Mononuclear cell (primary cell): ENCODE results near the gene RSRC1. TPM values are rescaled to one million over a fixed set of nuclear protein-coding genes. Genes with fewer than 3 reads are reported as not detected.

Experiments
- H3K27me3 ChIP-seq: 2 replicates; pipeline ENCODE4 v1.6.0; 2011; ENCODE audit warnings: low read length, control low read depth; ENCODE audit not compliant: insufficient read depth
- H3K4me1 ChIP-seq: 2 replicates; pipeline ENCODE4 v1.5.1; 2011; ENCODE audit warnings: mild to moderate bottlenecking, low read length, control low read depth; ENCODE audit not compliant: insufficient read depth
- H3K4me3 ChIP-seq: 2 replicates; pipeline ENCODE4 v1.5.1; 2011; ENCODE audit warnings: mild to moderate bottlenecking, low read length, moderate library complexity
- H3K9me3 ChIP-seq: 2 replicates; pipeline ENCODE4 v1.5.1; 2011; ENCODE audit warnings: low read depth, mild to moderate bottlenecking, control low read depth, low read length
- total RNA-seq: library from RNA; depleted of rRNA; stranded (reverse); fragments of >200 nt; gene quantifications from one replicate; pipeline ENCODE4 v1.2.3, GENCODE V29; 2012

Gene RSRC1
- total RNA-seq, 1 donor: 36.1 TPM

- Histone ChIP-seq H3K9me3 (no peaks in the 10 kb centered on the region), H3K4me1 (no peaks in the 10 kb centered on the region), H3K4me3 (no peak overlapping the region), H3K27me3 (peaks cover 20% of the 10 kb centered on the region)
These were observed 455.2 kb downstream of the RSRC1 start for GRCh38 chr3:158565076-158565475.

GRCh38 chr3:158568784-158569183, 458.9 kb downstream of the RSRC1 start:
- Histone ChIP-seq H3K9me3 (no peaks in the 10 kb centered on the region), H3K4me3 (no peak overlapping the region), H3K4me1 (peaks cover 9% of the 10 kb centered on the region), H3K27me3 (peaks cover 33% of the 10 kb centered on the region)

- Histone ChIP-seq H3K4me3 (no peak overlapping the region), H3K4me1 (peaks cover 9% of the 10 kb centered on the region), H3K9me3 (no peaks in the 10 kb centered on the region), H3K27me3 (peaks cover 33% of the 10 kb centered on the region)
These were observed 459.9 kb downstream of the RSRC1 start for GRCh38 chr3:158569794-158570193.

GRCh38 chr3:158570999-158571702, 461.3 kb downstream of the RSRC1 start, which contains the start of gene MLF1:
TSS of gene MLF1 (plus strand) at chr3:158571194. CDS start at chr3:158571301, 107 bp downstream.
- H3K4me1 ChIP-seq: peaks cover 9% of the 10 kb centered on the region
- H3K4me3 ChIP-seq: peak within 1 kb of the TSS; percentile 29
- H3K27me3 ChIP-seq: peaks cover 33% of the 10 kb centered on the region
- H3K9me3 ChIP-seq: no peaks in the 10 kb centered on the region

GRCh38 chr3:158571969-158572765, 462.3 kb downstream of the RSRC1 start:
- no peak overlapping the region for H3K4me3 ChIP-seq
- peaks cover 29% of the 10 kb centered on the region for H3K27me3 ChIP-seq
- no peaks in the 10 kb centered on the region for H3K9me3 ChIP-seq
- peaks cover 9% of the 10 kb centered on the region for H3K4me1 ChIP-seq

- Histone ChIP-seq H3K4me1 (peaks cover 9% of the 10 kb centered on the region), H3K9me3 (no peaks in the 10 kb centered on the region), H3K27me3 (peaks cover 28% of the 10 kb centered on the region), H3K4me3 (no peak overlapping the region)
These were observed 462.8 kb downstream of the RSRC1 start for GRCh38 chr3:158572766-158573060.

- H3K27me3 ChIP-seq: peaks cover 32% of the 10 kb centered on the region
- no peaks in the 10 kb centered on the region for H3K9me3 ChIP-seq
- peaks cover 9% of the 10 kb centered on the region for H3K4me1 ChIP-seq
- H3K4me3 ChIP-seq: no peak overlapping the region
These were observed 463.8 kb downstream of the RSRC1 start for GRCh38 chr3:158573714-158574113.

- peaks cover 9% of the 10 kb centered on the region for H3K4me1 ChIP-seq
- H3K4me3 ChIP-seq: no peak overlapping the region
- peaks cover 24% of the 10 kb centered on the region for H3K27me3 ChIP-seq
These were observed 464.8 kb downstream of the RSRC1 start for GRCh38 chr3:158574646-158575045.

GRCh38 chr3:158590223-158590622, 480.3 kb downstream of the RSRC1 start:
- Histone ChIP-seq H3K4me3 (no peak overlapping the region), H3K9me3 (no peaks in the 10 kb centered on the region), H3K4me1 (no peaks in the 10 kb centered on the region), H3K27me3 (no peaks in the 10 kb centered on the region)

More at GRCh38 chr3:158574646-158575045, 464.8 kb downstream of the RSRC1 start:
- no peaks in the 10 kb centered on the region for H3K9me3 ChIP-seq

Other genes starting within 250 kb of the RSRC1 start
- gene SHOX2, start 3.7 kb upstream of the RSRC1 start, total RNA-seq: not detected